KOPT-K1 (cell line): Measurements from ENCODE around the gene TMEM86B.

ENCODE experiments used
- H3K27ac ChIP-seq: fragments of 200-600 bp; sonication (generic); 2 replicates; pipeline ENCODE4 v1.5.1; 2016; ENCODE audit warnings: antibody characterized with exemption, mild to moderate bottlenecking, low read depth, low read length; ENCODE audit not compliant: poor library complexity, severe bottlenecking
- H3K36me3 ChIP-seq: fragments of 200-600 bp; sonication (generic); 2 replicates; pipeline ENCODE4 v1.5.1; 2017; ENCODE audit warnings: antibody characterized with exemption, mild to moderate bottlenecking, low read length, moderate library complexity; ENCODE audit not compliant: insufficient read depth
- H3K9me3 ChIP-seq: fragments of 200-600 bp; sonication (generic); 2 replicates; pipeline ENCODE4 v1.5.1; 2017; ENCODE audit warnings: antibody characterized with exemption, low read length, mild to moderate bottlenecking; ENCODE audit not compliant: insufficient read depth, poor library complexity, severe bottlenecking

TMEM86B gene

GRCh38 chr19:55228403-55229031, at the start of gene TMEM86B:
Gene TMEM86B (minus strand): TSS chr19:55228763. CDS start chr19:55228741, 22 bp downstream.
- H3K9me3 ChIP-seq = no peaks in the 10 kb centered on the region
- peaks cover 93% of the 10 kb centered on the region for H3K36me3 ChIP-seq

GRCh38 chr19:55277494-55277893, 48.9 kb upstream of the TMEM86B start:
- no peaks in the 10 kb centered on the region for H3K9me3 ChIP-seq
- no peak overlapping the region for H3K27ac ChIP-seq
- peaks cover 51% of the 10 kb centered on the region; the same call in 1 of the 2 replicates for H3K36me3 ChIP-seq

More at GRCh38 chr19:55228403-55229031, at the start of gene TMEM86B:
- no peak within 1 kb of the TSS for H3K27ac ChIP-seq

DNA sequence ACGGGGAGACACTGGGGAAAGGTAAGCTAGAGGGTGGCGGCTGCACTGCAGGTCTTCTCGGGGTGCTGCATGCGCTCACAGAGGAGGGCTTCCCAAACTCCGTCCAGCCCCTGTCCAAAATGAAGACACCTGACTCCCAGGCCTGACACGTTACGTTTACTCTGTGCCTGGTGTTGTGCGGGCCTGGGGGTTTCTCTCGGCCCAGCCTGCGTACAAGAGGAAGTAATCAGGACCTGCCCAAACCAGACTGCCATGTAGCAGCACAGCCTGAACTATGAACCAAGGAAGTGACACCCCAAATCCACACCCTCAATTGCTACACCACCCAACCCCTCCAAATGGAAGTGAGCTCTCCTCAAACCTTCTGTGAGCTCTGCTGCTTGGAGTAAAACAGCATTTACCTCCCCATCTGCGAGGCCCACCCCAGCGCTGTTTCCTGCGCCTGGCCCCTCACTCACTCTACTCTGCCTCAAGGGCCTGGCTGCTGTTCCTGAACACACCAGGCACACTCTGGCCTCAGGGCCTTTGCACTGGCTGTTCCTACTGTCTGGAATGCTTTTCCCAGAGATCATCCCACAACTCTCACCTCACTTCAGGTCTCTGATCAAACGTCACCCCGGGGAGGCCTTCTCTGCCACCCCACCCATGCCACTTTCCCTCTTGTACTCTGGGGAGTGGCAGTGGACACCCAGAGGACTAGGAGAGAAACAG, 48.3 kb upstream of the TMEM86B start:
- peaks cover 57% of the 10 kb centered on the region; the same call in 1 of the 2 replicates for H3K36me3 ChIP-seq
- no peak overlapping the region for H3K27ac ChIP-seq

DNA sequence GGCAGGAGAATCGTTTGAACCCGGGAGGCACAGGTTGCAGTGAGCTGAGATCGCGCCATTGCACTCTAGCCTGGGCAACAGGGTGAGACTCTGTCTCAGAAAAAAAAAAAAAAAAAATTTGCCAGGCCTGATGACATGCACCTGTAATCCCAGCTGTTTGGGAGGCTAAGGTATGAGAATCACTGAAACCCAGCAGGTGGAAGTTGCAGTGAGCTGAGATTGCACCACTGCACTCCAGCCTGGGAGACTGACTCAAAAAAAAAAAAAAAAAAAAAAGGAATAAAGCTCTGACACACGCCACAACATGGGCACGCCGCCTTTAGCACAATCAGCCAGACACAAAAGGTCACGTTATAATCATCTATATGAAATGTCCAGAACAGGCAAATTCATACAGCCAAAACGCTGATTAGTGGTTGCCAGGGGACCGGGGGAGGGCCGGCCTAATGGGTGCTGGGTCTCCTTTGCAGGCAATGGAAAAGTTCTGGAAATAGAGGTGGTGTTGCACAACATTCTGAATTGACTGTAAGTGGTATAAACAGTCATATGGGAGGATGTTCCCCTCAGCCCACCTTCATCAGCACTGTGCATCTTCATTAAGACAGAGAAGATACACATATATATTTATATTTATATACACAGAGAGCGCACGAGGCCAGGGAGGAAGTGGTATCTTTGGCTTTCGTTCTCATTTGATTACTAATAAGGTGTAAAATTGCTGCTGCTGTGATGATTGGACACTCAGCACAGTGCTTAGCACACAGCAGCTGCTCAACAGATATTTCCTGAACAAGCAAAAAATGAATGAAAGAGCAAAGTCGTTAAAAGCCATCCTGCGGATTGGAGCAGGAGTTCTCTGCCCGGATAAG, 47.5 kb upstream of the TMEM86B start:
- H3K9me3 ChIP-seq = no peaks in the 10 kb centered on the region
- peaks cover 59% of the 10 kb centered on the region; the same call in 1 of the 2 replicates for H3K36me3 ChIP-seq
- H3K27ac ChIP-seq = no peak overlapping the region

More for the DNA sequence above, 48.3 kb upstream of the TMEM86B start:
- H3K9me3 ChIP-seq = no peaks in the 10 kb centered on the region

- no peaks in the 10 kb centered on the region for H3K9me3 ChIP-seq
- H3K36me3 ChIP-seq = peaks cover 69% of the 10 kb centered on the region; the same call in 1 of the 2 replicates
- H3K27ac ChIP-seq = no peak overlapping the region
Measured at GRCh38 chr19:55273978-55274707, 45.6 kb upstream of the TMEM86B start.

DNA sequence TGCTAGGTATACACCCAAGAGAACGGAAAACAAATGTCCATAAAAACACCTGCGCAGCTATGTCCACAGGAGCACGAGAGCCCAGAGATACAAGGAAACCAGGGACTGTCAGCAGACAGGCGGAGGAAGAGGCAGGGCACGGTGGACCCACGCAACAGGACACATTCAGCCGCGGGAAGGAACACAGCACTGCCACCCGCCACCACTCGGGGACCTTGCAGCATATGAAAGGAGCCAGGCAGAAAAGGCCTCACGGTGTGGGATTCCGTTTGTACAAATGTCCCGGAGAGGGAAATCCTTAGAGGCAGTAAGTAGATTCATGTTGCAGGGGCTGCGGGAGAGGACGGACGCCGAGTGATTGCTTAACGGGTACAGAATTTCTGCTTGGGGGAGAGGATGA, 43.6 kb upstream of the TMEM86B start:
- Histone ChIP-seq H3K9me3 (no peaks in the 10 kb centered on the region), H3K36me3 (peaks cover 64% of the 10 kb centered on the region; the same call in 1 of the 2 replicates), H3K27ac (no peak overlapping the region)

DNA sequence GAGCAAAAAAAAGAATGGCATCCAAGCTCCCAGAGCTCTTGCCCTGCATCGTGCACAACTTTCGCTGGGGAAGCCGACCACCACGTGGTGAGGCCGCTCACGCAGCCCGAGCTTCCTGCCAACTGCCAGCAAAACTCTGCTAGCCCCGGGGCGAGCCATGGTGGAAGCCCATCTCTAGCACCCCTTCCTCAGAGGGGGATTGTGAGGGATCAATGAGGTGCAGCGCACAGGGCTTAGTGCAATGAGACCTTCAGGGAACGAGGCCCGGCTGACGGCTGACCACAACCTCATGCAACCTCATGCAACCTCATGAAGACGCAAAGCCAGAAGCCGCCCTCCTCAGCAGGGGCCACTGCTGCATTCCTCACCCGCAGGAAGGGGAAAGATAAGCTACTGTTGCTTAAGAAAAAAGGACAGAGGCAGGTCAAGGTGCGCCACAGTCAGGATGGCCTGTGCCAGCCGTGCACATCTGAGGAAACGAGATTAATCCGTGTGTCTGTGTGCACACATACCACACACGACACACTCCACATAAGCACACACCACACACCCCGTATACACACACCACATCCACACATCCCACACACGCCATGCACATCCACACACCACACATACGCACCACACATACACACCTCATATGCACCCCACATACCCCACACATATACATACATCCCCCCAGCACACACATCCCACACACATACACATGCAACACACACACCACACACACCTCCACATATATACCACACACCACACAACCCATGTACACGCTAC, 41.8 kb upstream of the TMEM86B start:
- H3K36me3 ChIP-seq = peaks cover 46% of the 10 kb centered on the region; the same call in 1 of the 2 replicates
- H3K9me3 ChIP-seq = no peaks in the 10 kb centered on the region
- no peak overlapping the region for H3K27ac ChIP-seq

DNA sequence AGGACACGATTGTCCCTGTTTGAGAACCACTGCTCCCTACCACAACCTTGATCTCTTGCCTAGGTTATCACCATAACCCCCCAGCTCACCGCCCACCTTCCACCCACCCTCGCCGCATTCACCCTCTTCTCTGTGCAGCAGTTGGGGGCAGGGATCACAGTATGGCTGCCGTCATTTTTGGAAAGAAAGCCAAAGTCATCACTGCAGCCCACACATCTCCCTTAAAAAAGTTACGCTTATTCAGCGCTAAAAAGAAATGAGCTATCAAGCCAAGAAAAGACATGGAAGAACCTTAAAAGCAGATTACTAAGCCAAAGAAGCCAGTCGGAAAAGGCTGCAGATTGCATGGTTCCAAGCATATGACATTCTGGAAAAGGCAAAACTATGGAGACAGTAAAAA, 40.7 kb upstream of the TMEM86B start:
- no peak overlapping the region for H3K27ac ChIP-seq
- peaks cover 35% of the 10 kb centered on the region; the same call in 1 of the 2 replicates for H3K36me3 ChIP-seq
- no peaks in the 10 kb centered on the region for H3K9me3 ChIP-seq

DNA sequence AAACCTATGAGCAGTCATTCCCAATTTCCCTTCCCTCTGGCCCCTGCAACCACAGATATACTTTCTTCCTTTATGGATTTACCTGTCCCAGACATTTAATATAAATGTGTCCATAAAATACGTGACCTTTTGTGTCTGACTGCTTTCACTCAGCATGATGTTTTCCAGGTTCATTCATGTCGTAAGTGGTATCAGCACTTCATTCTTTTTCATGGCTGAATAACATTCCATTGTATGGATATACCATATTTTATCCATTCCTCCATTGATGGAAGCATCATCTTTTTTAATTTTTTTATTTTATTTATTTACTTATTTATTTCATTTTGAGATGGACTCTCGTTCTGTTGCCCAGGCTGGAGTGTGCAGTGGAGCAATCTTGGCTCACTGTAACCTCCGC, 38.3 kb upstream of the TMEM86B start:
- Histone ChIP-seq H3K36me3 (peaks cover 12% of the 10 kb centered on the region; the same call in 1 of the 2 replicates), H3K9me3 (no peaks in the 10 kb centered on the region), H3K27ac (no peak overlapping the region)

GRCh38 chr19:55266404-55266803, 37.8 kb upstream of the TMEM86B start:
- peaks cover 10% of the 10 kb centered on the region; the same call in 1 of the 2 replicates for H3K36me3 ChIP-seq
- H3K27ac ChIP-seq = no peak overlapping the region
- no peaks in the 10 kb centered on the region for H3K9me3 ChIP-seq

DNA sequence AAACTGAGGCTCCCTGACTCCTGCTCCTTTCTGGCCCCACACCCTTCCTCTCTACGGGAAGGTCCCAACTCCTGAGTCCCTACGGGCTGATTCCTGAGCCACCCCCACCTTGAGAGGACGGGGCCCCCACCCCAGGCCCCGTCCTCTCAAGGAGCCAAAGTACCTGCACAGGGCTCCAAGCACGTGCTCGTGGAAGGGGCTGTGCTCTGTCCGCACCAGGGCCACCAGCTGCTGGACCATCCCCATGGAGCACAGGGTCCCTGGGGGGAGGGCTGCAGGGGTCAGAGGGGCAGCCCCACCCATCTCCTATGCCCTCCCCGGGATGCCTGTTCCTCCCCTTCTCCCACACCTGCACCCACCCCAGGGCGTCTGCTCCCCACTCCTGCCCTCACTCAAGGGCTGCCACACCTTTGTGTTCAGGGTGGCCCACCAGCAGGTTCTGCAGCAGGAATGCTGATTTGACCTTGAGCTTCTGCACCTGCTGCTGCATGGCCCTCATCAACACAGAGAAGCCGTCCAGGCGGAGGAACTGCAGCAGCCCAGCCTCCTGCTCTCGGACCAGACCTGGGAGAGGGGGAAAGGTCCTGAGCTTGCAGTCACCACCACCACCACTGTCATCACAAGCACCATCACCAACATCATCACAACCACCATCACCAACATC, 37.3 kb upstream of the TMEM86B start:
- peaks cover 10% of the 10 kb centered on the region; the same call in 1 of the 2 replicates for H3K36me3 ChIP-seq
- no peaks in the 10 kb centered on the region for H3K9me3 ChIP-seq

GRCh38 chr19:55265173-55265572, 36.6 kb upstream of the TMEM86B start:
- H3K27ac ChIP-seq = no peak overlapping the region
- peaks cover 4% of the 10 kb centered on the region; the same call in 1 of the 2 replicates for H3K36me3 ChIP-seq
- no peaks in the 10 kb centered on the region for H3K9me3 ChIP-seq

More for the DNA sequence above, 37.3 kb upstream of the TMEM86B start:
- no peak overlapping the region for H3K27ac ChIP-seq

- no peaks in the 10 kb centered on the region; the same call in 1 of the 2 replicates for H3K36me3 ChIP-seq
- no peaks in the 10 kb centered on the region for H3K9me3 ChIP-seq
- no peak overlapping the region for H3K27ac ChIP-seq
Measured at GRCh38 chr19:55264531-55264930, 36.0 kb upstream of the TMEM86B start.
